ENCODE data around the gene PC.

The PC gene

DNA sequence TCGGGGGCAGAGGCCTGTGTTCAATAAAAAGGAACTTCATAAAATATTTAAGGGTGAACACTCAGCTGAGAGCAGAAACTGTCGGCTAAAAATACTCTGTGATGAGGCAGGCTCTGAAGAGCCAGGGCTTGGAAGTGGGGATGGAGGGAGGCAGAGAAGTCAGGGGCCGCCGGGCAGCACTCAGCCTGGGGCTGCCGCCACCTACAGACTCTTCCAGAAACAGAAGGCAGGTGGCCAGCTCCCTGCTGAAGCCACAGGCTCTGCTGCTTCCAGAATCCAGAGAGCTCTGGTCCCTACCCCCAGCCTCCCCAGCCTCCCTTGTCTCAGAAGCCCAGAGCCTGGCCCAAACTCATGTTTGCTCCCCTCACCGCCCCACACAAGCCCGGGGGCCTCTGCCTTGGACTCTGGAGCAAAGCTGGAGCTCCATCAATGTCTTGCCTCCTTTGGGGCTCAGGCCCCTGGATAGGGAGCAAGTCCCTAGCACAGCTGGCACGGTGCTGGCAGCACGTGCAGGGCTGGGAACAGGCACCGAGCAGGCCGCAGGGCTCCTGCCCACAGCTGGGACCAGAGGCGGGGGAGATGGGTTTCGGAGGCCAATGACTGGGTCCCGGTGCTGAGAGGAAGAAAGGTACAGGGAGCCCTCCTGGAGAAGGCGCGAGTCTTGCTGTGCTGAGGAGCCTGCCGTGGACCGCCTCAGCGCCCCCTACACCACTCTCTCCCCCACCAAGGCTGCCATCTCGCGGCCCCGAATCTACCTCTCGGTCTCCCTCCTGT is 93.1 kb downstream of the PC start:
- no peak for DNase-seq

DNA sequence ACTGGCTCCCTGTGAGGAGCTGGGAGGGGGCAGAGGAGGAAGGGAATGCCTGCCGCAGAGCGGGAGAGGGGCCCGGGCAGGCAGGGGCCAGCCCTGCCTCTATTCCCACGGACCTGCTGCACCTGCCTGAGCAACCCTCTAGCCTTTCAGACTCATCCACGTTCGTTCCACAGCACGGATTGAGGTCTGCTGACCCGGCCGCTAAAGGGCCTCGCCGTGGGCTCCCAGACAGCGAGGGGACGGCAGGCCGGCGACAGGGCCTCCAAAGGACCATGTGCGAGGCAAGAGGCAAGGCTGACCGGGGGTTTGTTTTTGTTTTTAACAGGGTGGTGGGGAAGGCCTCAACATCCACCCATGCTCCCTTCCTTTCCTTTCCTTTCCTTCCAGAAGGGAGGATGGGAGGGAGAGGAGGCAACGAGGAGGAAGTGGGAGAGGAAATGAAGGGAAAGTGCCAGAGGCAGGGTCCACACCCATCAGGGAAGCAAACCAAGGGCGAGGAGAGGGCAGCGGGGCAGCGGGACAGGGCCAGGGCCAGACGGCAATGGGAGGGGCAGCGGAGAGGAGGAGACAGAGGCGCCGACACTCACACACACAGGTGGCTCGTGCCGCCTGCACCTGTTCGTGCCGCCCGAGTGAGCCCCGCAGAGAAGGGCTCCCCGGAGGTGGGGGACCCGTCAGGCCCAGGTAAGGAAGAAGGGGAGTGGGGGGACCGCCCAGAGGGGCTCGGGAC is 93.8 kb downstream of the PC start:
- DNase-seq: no peak

DNA sequence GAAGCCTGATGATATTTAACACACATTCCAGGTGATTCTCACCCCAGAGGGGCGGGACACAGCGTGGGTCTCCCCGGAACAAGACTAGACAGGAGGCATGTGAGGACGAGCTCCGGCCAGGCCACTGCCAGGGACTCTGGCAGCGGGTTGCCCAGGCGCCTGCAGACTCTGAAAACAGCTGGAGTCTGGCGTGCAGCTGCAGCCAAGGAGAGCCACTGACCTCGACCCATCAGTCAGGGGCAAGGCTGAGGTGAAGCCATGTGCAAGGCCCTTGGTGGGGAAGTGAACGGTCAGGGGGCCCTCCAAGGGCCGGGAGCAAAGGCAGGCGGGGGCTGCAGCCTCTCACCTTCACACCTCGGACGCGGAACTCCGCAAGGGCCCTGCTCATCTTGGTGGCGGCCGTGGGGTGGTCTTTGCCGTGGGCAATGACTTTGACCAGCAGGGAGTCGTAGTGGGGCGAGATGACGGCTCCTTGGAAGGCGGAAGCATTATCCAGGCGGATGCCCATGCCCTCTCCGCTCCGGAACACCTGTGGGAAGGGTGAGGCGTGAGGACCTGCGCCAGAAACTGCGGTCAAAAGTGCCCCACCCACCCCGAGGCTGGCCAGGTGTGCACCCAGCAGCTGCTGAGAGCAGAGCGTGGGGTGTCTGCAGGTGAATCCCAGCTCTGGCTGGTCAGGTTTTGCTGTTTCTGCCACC is 94.6 kb downstream of the PC start:
- no peak for DNase-seq

DNA sequence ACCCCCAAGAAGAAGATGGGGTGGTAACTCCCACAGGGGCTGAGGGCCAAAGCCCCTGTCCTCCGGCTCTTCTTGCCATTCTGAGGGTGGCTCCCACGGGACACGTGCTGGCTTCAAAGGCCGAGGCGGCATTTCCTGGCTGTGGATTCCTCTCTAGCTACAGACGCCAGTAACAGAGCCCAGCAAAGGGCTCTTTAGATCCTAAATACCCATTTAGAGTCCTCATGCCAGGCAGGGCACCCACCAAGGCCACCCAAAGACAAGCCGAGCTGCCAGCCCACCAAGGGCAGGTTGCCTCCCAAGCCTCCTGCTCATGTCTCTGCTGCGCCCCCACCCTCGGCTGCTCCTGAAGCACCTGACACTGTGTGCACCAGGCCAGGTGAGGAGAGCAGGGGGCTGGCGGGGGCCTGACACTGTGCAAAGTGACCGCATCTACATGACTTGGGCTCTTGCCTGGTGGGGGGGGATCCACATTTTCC is 95.6 kb downstream of the PC start:
- DNase-seq: no peak

DNA sequence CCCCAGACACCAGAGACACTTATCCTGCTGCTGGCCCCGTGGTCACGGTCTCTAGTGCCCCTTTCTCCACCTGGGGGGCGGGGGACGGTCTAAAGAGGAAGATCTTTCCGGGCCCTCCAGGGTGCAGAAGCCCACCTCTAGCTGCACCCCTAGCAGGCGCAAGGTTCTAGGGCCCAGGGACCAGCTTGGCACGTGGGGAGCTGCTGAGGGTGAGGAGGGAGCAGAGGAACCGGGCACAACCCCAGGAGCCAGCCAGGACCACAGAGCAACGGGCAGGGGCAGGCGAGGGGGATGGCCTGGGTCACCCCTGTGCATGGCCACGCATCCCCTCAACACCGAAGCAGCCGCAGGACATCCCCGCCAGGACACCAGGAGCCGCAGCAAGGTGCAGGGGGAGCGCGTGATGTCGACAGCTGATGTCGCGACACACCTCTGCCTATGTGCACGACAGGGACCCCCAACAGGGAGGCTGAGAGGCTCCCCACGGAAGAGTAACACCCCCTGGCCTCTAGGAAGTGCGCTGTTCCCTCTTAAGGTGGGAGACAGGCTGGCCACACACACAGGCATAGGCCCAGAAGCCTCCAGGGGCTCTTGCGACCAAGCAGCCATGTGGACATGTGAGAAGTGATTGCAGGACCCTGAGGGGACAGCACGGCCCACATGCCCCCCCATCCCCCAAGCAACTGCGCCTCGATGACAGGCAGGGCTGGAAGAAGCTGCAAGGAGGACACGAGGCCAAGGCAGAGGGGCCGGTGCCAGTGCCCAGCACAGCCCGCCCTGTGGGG is 96.2 kb downstream of the PC start:
- DNase-seq: no peak

DNA sequence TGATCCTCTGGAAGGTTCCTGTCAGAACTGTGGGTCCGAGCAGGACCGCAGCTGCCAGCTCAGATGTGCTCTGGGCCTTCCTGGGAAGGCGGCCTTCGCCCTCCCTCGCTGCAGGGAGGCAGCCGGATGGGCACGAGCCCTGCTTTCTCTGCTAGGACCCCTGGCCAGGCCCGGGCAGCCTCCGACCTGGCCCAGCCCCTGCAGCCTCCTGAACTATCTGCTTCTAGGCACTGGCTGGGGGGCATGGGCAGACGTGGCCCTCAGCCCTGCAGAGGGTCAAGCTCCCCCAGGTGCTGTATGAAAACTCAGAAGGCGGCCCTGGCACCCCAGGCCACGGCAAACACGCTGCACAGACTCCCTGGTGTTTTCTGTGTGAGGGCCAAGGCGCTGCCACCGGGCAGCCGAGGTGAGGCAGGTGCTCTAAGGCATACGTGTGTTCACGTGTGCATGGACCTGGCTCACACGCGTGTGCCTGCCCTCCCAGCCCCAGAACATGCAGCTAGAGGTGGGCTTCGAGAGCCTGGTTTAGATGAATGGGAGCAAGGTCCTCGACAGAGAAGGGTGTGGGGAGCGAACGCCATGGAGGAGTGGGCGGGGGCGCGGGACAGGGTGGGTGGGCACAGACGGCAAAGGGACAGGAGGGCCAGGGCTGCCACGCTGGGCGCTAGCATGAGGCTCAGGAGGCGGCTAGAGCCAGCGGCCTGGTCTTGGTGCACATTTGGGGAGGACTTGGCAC is 97.0 kb downstream of the PC start:
- DNase-seq: no peak

DNA sequence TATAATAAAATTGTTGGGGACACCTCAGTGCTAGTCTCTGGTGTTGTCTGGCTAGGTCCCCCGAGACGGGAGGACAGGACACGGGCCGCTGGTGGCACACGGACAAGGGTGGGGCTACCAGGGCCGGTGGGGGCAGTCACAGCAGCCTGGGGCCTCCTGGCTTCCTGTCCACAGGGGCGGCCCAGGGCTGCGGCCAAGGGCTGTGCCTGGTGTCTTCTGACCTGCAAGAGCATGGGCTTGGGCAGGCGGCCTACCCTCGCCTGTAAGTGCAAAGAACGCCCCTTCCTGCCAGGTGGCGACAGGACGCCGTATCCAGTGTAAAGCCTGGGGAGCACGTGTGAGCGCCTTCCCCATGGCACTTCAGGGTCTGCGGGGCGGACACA is 97.7 kb downstream of the PC start:
- DNase-seq: no peak

DNA sequence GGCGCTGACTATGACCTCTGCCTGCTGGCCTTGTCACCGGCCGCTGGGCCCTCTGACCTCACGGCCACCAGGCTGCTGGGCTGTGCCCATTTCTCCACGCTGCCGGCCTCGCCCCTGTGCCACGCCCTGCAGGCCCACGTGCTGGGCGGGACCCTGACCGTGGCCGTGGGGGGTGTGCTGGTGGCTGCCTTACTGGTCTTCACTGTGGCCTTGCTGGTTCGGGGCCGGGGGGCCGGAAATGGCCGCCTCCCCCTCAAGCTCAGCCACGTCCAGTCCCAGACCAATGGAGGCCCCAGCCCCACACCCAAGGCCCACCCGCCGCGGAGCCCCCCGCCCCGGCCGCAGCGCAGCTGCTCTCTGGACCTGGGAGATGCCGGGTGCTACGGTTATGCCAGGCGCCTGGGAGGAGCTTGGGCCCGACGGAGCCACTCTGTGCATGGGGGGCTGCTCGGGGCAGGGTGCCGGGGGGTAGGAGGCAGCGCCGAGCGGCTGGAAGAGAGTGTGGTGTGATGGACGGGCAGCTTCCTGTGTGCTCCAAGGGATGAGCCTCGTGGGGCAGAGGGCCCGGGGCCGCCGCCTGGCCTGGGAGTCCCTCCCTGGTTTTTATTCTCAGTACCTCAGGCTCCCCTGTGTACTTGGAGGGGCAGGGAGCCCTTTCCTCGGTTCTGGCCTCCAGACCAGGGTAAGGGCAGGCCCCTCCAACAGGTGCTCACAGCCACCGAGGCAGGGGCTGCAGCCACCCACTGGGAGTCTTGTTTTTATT is 98.3 kb downstream of the PC start:
- no peak for DNase-seq

DNA sequence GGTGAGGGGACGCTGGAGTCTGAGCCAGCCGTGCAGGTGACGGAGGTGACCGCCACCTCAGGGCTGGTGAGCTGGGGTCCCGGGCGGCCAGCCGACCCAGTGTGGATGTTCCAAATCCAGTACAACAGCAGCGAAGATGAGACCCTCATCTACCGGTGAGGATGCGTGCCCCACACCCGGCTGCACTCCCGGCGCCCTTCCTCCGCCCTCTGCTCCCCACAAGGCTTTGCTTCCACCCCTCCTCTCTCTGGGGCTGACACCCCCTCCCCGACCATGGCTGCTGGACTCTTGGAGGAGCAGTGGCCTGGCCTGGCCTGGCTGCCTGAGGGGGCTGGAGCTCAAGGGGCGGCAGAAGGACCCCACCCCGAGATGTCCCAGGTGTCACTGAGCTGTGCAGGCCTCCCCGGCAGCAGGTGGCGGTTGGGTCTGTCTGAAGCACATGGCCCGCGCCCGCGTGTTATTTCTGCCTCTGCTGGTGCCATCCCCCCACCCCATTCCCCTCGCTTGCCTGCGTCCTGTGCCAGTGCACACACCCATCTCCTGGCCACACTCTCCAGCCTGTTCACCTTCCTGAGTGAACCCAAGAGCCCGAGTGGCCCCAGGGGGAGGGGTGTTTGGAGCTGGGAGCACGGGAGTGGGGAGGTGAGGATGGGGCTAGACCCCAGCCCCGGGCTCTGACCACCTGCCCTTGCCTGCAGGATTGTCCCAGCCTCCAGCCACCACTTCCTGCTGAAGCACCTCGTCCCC is 99.1 kb downstream of the PC start:
- no peak for DNase-seq

DNA sequence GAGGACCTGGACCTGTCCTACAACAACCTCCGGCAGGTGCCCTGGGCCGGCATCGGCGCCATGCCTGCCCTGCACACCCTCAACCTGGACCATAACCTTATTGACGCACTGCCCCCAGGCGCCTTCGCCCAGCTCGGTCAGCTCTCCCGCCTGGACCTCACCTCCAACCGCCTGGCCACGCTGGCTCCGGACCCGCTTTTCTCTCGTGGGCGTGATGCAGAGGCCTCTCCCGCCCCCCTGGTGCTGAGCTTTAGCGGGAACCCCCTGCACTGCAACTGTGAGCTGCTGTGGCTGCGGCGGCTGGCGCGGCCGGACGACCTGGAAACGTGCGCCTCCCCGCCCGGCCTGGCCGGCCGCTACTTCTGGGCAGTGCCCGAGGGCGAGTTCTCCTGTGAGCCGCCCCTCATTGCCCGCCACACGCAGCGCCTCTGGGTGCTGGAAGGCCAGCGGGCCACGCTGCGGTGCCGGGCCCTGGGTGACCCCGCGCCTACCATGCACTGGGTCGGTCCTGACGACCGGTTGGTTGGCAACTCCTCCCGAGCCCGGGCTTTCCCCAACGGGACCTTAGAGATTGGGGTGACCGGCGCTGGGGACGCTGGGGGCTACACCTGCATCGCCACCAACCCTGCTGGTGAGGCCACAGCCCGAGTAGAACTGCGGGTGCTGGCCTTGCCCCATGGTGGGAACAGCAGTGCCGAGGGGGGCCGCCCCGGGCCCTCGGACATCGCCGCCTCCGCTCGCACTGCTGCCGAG is 99.8 kb downstream of the PC start:
- DNase-seq: no peak

DNA sequence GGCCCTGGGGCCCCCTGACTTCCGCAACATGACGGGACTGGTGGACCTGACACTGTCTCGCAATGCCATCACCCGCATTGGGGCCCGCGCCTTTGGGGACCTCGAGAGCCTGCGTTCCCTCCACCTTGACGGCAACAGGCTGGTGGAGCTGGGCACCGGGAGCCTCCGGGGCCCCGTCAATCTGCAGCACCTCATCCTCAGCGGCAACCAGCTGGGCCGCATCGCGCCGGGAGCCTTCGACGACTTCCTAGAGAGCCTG is 100.3 kb downstream of the PC start:
- DNase-seq: no peak

DNA sequence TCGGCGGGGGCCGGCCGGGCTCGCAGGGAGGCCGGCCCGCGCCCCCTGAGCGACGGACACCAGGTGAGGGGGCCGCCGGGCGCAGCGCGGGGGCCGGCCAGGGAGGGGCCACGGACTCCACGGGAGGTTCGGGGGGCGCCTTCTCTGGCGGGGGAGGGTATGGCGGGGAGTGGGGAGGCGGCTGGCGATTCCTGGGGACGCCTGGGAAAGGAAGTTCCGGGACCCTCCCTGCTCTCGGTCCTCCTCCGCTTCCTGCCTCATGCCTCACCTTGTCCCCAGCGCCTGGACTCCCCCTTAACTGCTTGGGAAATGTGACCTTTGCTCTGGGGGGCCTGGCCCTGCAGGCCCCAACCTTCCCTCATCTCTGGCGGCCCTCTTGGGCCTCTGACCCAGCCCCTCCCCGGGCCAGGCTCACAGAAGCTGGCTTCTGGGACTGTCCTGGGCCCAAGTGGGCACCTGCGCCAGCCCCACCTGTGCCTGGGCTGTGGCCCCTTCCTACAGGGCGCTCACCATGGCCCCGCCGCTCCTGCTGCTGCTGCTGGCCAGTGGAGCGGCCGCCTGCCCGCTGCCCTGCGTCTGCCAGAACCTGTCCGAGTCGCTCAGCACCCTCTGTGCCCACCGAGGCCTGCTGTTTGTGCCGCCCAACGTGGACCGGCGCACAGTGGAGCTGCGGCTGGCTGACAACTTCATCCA is 100.8 kb downstream of the PC start:
- DNase-seq: no peak

DNA sequence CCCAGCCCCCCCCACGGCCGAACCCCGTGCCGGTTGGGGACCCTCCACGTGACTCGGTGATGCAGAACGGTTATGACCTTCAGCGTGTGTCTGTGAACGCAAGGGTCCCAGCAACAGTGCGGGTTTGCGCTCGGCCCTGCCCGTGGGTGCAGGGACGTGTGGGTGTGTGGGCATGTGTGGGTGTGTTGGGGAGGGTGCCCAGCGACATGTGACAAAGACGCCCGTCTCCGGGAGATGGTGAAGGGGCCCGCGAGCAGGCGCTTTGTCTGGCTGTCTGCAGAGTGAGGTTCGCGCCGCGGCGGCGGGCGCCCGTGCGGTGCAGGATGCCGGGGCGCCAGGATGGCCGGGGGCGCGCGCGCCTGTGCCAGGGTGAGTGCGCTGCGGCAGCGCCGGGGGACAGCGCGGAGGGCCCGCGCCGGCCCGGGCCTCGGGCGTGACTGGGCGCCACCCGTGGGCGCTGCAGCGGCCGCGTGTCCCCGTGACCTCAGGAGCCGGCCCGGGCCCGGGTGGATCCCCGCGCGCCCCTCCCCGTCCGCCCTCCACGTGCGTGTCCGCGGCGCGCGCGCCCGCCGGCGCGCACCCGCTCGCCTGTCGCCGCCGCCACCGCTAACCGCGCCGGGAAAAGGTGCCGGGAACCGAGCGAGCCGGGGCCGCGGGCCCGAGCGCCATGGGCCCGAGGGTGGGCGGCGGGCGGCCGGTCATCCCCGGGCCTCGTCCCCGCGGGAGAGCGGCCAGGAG is 101.5 kb downstream of the PC start, which contains the start of gene LRFN4:
Gene LRFN4 (plus strand): TSS at position 569 of the 738 bp plus-strand sequence. CDS start 681 bp downstream, outside the sequence.
- DNase-seq: no peak

DNA sequence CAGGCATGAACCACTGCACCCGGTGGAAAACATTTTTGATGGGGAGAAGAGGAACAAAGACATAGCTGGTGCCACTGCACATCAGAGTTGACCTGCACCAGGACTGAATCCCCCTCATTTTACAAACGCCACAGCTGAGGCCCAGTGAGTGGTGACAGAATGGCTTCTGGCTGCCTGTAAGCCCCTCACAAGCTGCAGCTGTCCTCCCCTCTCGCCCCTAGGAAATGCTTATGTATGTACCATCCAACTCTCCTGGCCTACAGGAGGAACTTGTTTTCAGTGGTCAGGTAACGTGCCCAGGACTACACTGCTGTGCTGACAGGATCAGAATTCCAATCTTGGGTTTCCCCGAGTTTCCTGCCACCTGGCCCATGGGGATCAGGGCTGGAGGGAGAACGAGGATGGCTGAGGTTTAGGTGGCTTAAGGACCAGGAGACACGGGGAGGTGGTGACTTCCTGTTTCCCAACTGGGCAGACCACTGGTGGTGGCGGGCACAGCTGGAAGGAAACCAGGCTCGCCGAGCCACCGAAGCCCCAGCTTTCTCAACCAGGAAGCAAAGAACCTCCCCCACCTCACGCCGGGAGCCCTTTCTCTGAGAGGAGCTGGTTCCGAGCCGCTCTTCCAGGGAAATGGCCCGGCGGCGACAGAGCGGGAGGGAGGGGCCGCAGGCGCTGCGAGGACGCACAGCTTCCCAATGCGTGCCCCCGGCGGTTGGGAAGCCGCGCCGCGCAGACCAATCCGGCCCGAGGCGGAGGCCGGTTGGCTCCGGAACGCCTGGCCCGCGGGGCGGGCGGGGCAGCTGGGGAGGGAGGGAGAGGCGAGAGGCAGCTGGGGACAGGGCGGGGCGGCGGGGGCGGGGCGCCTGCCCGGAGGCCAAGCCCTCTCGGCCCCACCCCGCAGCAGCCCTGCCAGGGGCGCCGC is 102.3 kb downstream of the PC start:
- DNase-seq: peak; percentile 77

DNA sequence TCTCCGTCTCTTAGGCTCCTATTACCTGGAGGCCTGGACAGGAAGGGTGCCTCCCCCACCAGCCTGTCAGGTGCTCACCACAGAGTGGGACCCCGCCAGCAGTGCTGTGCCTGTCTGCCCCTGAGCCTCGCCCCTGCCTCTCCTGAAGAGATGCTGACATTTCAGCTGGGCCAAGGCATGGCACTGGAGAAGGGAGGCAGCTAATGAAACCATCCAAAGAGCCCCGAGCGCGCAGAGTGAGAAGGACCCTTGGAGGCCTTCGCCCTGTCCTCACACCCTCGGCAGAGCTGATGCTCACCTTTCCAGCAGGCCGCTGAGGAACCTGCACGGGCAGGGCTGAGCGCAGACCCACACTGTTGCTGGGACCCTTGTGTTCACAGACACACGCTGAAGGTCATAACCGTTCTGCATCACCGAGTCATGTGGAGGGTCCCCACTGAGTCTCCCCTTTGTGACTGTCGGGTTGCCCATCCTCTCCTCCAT is 103.4 kb downstream of the PC start:
- no peak for DNase-seq

DNA sequence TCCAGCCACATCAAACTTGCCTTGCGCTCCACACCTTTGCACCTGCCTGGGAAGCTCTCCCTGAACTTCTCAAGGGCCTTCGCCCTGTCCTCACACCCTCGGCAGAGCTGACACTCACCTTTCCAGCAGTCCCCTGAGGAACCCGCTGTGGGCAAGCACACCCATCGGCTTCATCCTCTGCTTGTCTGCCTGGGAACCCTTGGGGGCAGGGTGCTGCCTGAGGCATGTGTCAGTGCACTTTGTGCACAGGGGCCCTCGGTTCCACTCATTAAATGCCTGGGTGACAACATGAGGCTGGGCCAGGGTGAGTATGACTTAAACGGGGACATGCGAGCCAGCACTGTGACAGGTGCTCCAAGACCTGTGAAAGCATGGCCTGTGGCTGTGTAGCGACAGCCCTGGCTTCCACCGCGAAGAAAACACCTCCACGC is 103.9 kb downstream of the PC start:
- DNase-seq: no peak

Measured in GF-D8 (cell line).